OCI-LY7 (cell line): Measurements from ENCODE around the gene GALNTL6.

Source experiments
- EZH2phosphoT487 ChIP-seq: fragments of 200-600 bp; sonication (generic); IDR thresholded peaks from 2 replicates; pipeline ENCODE4 v1.6.1; 2018; ENCODE audit warnings: low read depth, borderline replicate concordance, mild to moderate bottlenecking, mixed run types, antibody characterized with exemption, low read length, moderate library complexity, mixed read lengths
- TF ChIP-seq, protein P1 (sequence below): fragments of 200-600 bp; sonication (generic); conservative IDR thresholded peaks from 2 replicates; pipeline ENCODE4 v1.5.1; 2014; ENCODE audit warnings: mild to moderate bottlenecking, antibody characterized with exemption, low read length, moderate library complexity, mixed read lengths

GRCh38 chr4:171891038-171891437 lies 77.8 kb downstream of the GALNTL6 start:
- TF ChIP-seq, protein P1, sequence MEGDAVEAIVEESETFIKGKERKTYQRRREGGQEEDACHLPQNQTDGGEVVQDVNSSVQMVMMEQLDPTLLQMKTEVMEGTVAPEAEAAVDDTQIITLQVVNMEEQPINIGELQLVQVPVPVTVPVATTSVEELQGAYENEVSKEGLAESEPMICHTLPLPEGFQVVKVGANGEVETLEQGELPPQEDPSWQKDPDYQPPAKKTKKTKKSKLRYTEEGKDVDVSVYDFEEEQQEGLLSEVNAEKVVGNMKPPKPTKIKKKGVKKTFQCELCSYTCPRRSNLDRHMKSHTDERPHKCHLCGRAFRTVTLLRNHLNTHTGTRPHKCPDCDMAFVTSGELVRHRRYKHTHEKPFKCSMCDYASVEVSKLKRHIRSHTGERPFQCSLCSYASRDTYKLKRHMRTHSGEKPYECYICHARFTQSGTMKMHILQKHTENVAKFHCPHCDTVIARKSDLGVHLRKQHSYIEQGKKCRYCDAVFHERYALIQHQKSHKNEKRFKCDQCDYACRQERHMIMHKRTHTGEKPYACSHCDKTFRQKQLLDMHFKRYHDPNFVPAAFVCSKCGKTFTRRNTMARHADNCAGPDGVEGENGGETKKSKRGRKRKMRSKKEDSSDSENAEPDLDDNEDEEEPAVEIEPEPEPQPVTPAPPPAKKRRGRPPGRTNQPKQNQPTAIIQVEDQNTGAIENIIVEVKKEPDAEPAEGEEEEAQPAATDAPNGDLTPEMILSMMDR: no peak
- TF ChIP-seq EZH2phosphoT487: no peak
